ENCODE data around the gene CTSW.

Gene CTSW

GRCh38 chr11:65867284-65868071 lies 12.2 kb upstream of the CTSW start:
- no peak for DNase-seq (ENCODE audit: low read depth in 2 of 2, low spot score in 1 of 2)

GRCh38 chr11:65868076-65868667 lies 11.5 kb upstream of the CTSW start:
- DNase-seq (ENCODE audit: low read depth in 2 of 2, low spot score in 1 of 2) = no peak

GRCh38 chr11:65868907-65869306 lies 10.7 kb upstream of the CTSW start:
- no peak for DNase-seq (ENCODE audit: low read depth in 2 of 2, low spot score in 1 of 2)

GRCh38 chr11:65869643-65870306 lies 9.9 kb upstream of the CTSW start:
- no peak for DNase-seq (ENCODE audit: low read depth in 2 of 2, low spot score in 1 of 2)

- no peak for DNase-seq (ENCODE audit: low read depth in 2 of 2, low spot score in 1 of 2)
These were observed 9.4 kb upstream of the CTSW start for GRCh38 chr11:65870307-65870658.

GRCh38 chr11:65870706-65871681 lies 8.6 kb upstream of the CTSW start:
- DNase-seq (ENCODE audit: low read depth in 2 of 2, low spot score in 1 of 2) = no peak

GRCh38 chr11:65871811-65872548 lies 7.7 kb upstream of the CTSW start:
- no peak for DNase-seq (ENCODE audit: low read depth in 2 of 2, low spot score in 1 of 2)

- no peak for DNase-seq (ENCODE audit: low read depth in 2 of 2, low spot score in 1 of 2)
These were observed 6.9 kb upstream of the CTSW start, which contains the start of gene EFEMP2 for GRCh38 chr11:65872586-65873317. TSS of gene EFEMP2 (minus strand) at chr11:65872800. CDS start at chr11:65872354, 446 bp downstream.

GRCh38 chr11:65873318-65874156 lies 6.1 kb upstream of the CTSW start:
- DNase-seq (ENCODE audit: low read depth in 2 of 2, low spot score in 1 of 2) = peak; percentile 88 to 95

- no peak for DNase-seq (ENCODE audit: low read depth in 2 of 2, low spot score in 1 of 2)
These were observed 390 bp downstream of the CTSW start for GRCh38 chr11:65880027-65880426.

- DNase-seq (ENCODE audit: low read depth in 2 of 2, low spot score in 1 of 2) = no peak
These were observed 1.3 kb downstream of the CTSW start for GRCh38 chr11:65880844-65881421.

GRCh38 chr11:65882120-65883057 lies 2.8 kb downstream of the CTSW start:
- no peak for DNase-seq (ENCODE audit: low read depth in 2 of 2, low spot score in 1 of 2)

GRCh38 chr11:65883058-65883761 lies 3.6 kb downstream of the CTSW start:
- no peak for DNase-seq (ENCODE audit: low read depth in 2 of 2, low spot score in 1 of 2)

- no peak for DNase-seq (ENCODE audit: low read depth in 2 of 2, low spot score in 1 of 2)
These were observed 4.4 kb downstream of the CTSW start for GRCh38 chr11:65883786-65884715.

GRCh38 chr11:65884716-65885092 lies 5.1 kb downstream of the CTSW start:
- peak in 1 of 2 donors; percentile 59 for DNase-seq (ENCODE audit: low read depth in 2 of 2, low spot score in 1 of 2)

- no peak for DNase-seq (ENCODE audit: low read depth in 2 of 2, low spot score in 1 of 2)
These were observed 5.6 kb downstream of the CTSW start for GRCh38 chr11:65885231-65885630.
